Activated naive CD8-positive, alpha-beta T cell treated with anti-CD3 and anti-CD28 coated beads, Interleukin-2, amount 50 U/mL, for 24 hours (primary cell): ENCODE measurements around the gene TMEM144.
A peak's percentile ranks its signal among the peaks of the same experiment; 100 is the strongest.

Experiments
- ATAC-seq: fragments of 150-1000 bp; cut with Tn5 transposase; one replicate; pipeline ENCODE4 v1.10.0; 2021
- DNase-seq: peaks from one replicate; pipeline ENCODE4 v3.0.0; 2021
- H3K27ac Mint-ChIP-seq: one replicate; pipeline ENCODE4 v1.8.0; 2021; ENCODE audit warnings: mild to moderate bottlenecking, mixed read lengths
- H3K27me3 Mint-ChIP-seq: one replicate; pipeline ENCODE4 v1.8.0; 2021; ENCODE audit warnings: mixed read lengths
- H3K36me3 Mint-ChIP-seq: one replicate; pipeline ENCODE4 v1.8.0; 2021; ENCODE audit warnings: low read depth, mixed read lengths
- H3K4me1 Mint-ChIP-seq: one replicate; pipeline ENCODE4 v1.8.0; 2021; ENCODE audit warnings: mixed read lengths
- H3K4me3 Mint-ChIP-seq: one replicate; pipeline ENCODE4 v1.8.0; 2021; ENCODE audit warnings: mild to moderate bottlenecking, moderate library complexity, mixed read lengths
- H3K9me3 Mint-ChIP-seq: one replicate; pipeline ENCODE4 v1.8.0; 2021; ENCODE audit warnings: mixed read lengths

The TMEM144 gene

GRCh38 chr4:158209825-158210807 lies at the start of gene TMEM144:
Gene TMEM144 (plus strand): TSS chr4:158210486. CDS start chr4:158212668, 2,182 bp downstream.
- DNase-seq (peak; percentile 60), ATAC-seq (peak; percentile 98)
- Mint-ChIP-seq H3K36me3 (no peaks in the 10 kb centered on the region), H3K9me3 (no peaks in the 10 kb centered on the region), H3K27ac (no peak within 1 kb of the TSS), H3K4me1 (peaks cover 16% of the 10 kb centered on the region), H3K4me3 (peak within 1 kb of the TSS; percentile 73), H3K27me3 (peaks cover 32% of the 10 kb centered on the region)

GRCh38 chr4:158161551-158162354 lies 48.5 kb upstream of the TMEM144 start:
- no peak overlapping the region for H3K4me3 Mint-ChIP-seq
- H3K9me3 Mint-ChIP-seq = no peaks in the 10 kb centered on the region
- peaks cover 3% of the 10 kb centered on the region for H3K27me3 Mint-ChIP-seq
- H3K36me3 Mint-ChIP-seq = no peaks in the 10 kb centered on the region
- H3K4me1 Mint-ChIP-seq = no peaks in the 10 kb centered on the region
- no peak for DNase-seq
- ATAC-seq = no peak
- H3K27ac Mint-ChIP-seq = no peak overlapping the region

GRCh38 chr4:158162631-158163030 lies 47.7 kb upstream of the TMEM144 start:
- no peak for ATAC-seq
- H3K27me3 Mint-ChIP-seq = peaks cover 3% of the 10 kb centered on the region
- H3K27ac Mint-ChIP-seq = no peak overlapping the region
- no peak overlapping the region for H3K4me3 Mint-ChIP-seq
- DNase-seq = no peak
- no peaks in the 10 kb centered on the region for H3K36me3 Mint-ChIP-seq
- H3K4me1 Mint-ChIP-seq = no peaks in the 10 kb centered on the region
- no peaks in the 10 kb centered on the region for H3K9me3 Mint-ChIP-seq

- no peaks in the 10 kb centered on the region for H3K36me3 Mint-ChIP-seq
- DNase-seq (no peak), ATAC-seq (no peak)
- H3K9me3 Mint-ChIP-seq = no peaks in the 10 kb centered on the region
- peaks cover 3% of the 10 kb centered on the region for H3K27me3 Mint-ChIP-seq
- no peaks in the 10 kb centered on the region for H3K4me1 Mint-ChIP-seq
- H3K27ac Mint-ChIP-seq = no peak overlapping the region
- no peak overlapping the region for H3K4me3 Mint-ChIP-seq
Measured at GRCh38 chr4:158163941-158164767, 46.1 kb upstream of the TMEM144 start.

- no peak overlapping the region for H3K27ac Mint-ChIP-seq
- H3K9me3 Mint-ChIP-seq = no peaks in the 10 kb centered on the region
- peaks cover 9% of the 10 kb centered on the region for H3K27me3 Mint-ChIP-seq
- no peaks in the 10 kb centered on the region for H3K36me3 Mint-ChIP-seq
- no peak overlapping the region for H3K4me3 Mint-ChIP-seq
- no peak for ATAC-seq
- no peak for DNase-seq
- H3K4me1 Mint-ChIP-seq = no peaks in the 10 kb centered on the region
Measured at GRCh38 chr4:158164768-158165213, 45.5 kb upstream of the TMEM144 start.

GRCh38 chr4:158166701-158167100 lies 43.6 kb upstream of the TMEM144 start:
- DNase-seq = no peak
- no peak overlapping the region for H3K27ac Mint-ChIP-seq
- H3K4me3 Mint-ChIP-seq = no peak overlapping the region
- H3K4me1 Mint-ChIP-seq = no peaks in the 10 kb centered on the region
- no peak for ATAC-seq
- H3K27me3 Mint-ChIP-seq = peaks cover 28% of the 10 kb centered on the region
- no peaks in the 10 kb centered on the region for H3K9me3 Mint-ChIP-seq
- H3K36me3 Mint-ChIP-seq = no peaks in the 10 kb centered on the region

- ATAC-seq = no peak
- H3K4me1 Mint-ChIP-seq = peaks cover 1% of the 10 kb centered on the region
- H3K27ac Mint-ChIP-seq = no peak overlapping the region
- no peaks in the 10 kb centered on the region for H3K9me3 Mint-ChIP-seq
- H3K36me3 Mint-ChIP-seq = no peaks in the 10 kb centered on the region
- no peak for DNase-seq
- H3K4me3 Mint-ChIP-seq = no peak overlapping the region
- H3K27me3 Mint-ChIP-seq = peaks cover 33% of the 10 kb centered on the region
Measured at GRCh38 chr4:158168606-158169005, 41.7 kb upstream of the TMEM144 start.

GRCh38 chr4:158169506-158169905 lies 40.8 kb upstream of the TMEM144 start:
- Mint-ChIP-seq H3K4me1 (peaks cover 1% of the 10 kb centered on the region), H3K36me3 (no peaks in the 10 kb centered on the region), H3K27me3 (peaks cover 33% of the 10 kb centered on the region), H3K9me3 (no peaks in the 10 kb centered on the region), H3K27ac (no peak overlapping the region), H3K4me3 (no peak overlapping the region)
- ATAC-seq (no peak), DNase-seq (no peak)

- Mint-ChIP-seq H3K36me3 (no peaks in the 10 kb centered on the region), H3K9me3 (no peaks in the 10 kb centered on the region)
Measured at GRCh38 chr4:158169931-158170690, 40.2 kb upstream of the TMEM144 start.

GRCh38 chr4:158170691-158171561 lies 39.4 kb upstream of the TMEM144 start:
- DNase-seq = peak; percentile 39
- no peaks in the 10 kb centered on the region for H3K36me3 Mint-ChIP-seq
- no peaks in the 10 kb centered on the region for H3K9me3 Mint-ChIP-seq
- ATAC-seq = no peak
- H3K27me3 Mint-ChIP-seq = peaks cover 33% of the 10 kb centered on the region
- peaks cover 1% of the 10 kb centered on the region for H3K4me1 Mint-ChIP-seq
- no peak overlapping the region for H3K27ac Mint-ChIP-seq
- H3K4me3 Mint-ChIP-seq = no peak overlapping the region

More at GRCh38 chr4:158169931-158170690, 40.2 kb upstream of the TMEM144 start:
- Mint-ChIP-seq H3K4me3 (no peak overlapping the region), H3K27me3 (peaks cover 33% of the 10 kb centered on the region), H3K27ac (no peak overlapping the region), H3K4me1 (peaks cover 1% of the 10 kb centered on the region)
- DNase-seq = no peak
- ATAC-seq = peak; percentile 23

- Mint-ChIP-seq H3K4me1 (peaks cover 1% of the 10 kb centered on the region), H3K27ac (no peak within 1 kb of the TSS), H3K4me3 (no peak within 1 kb of the TSS), H3K36me3 (no peaks in the 10 kb centered on the region), H3K9me3 (no peaks in the 10 kb centered on the region), H3K27me3 (peaks cover 33% of the 10 kb centered on the region)
- no peak for DNase-seq
- ATAC-seq = no peak
Measured at GRCh38 chr4:158172261-158173258, 37.7 kb upstream of the TMEM144 start, which contains the start of gene GASK1B. Gene GASK1B (minus strand): TSS chr4:158173025. CDS start chr4:158171375, 1,650 bp downstream.

- H3K27ac Mint-ChIP-seq = no peak overlapping the region
- H3K4me1 Mint-ChIP-seq = peaks cover 1% of the 10 kb centered on the region
- no peaks in the 10 kb centered on the region for H3K9me3 Mint-ChIP-seq
- peaks cover 16% of the 10 kb centered on the region for H3K27me3 Mint-ChIP-seq
- DNase-seq (no peak), ATAC-seq (no peak)
- H3K36me3 Mint-ChIP-seq = no peaks in the 10 kb centered on the region
- H3K4me3 Mint-ChIP-seq = no peak overlapping the region
Measured at GRCh38 chr4:158176108-158176507, 34.2 kb upstream of the TMEM144 start.
